B cell (primary cell): Measurements from ENCODE around the gene DDX54.

Experiments
- EZH2 ChIP-seq: IDR thresholded peaks from 2 replicates; pipeline ENCODE4 v1.6.1; 2012; ENCODE audit warnings: borderline replicate concordance, low read depth, mild to moderate bottlenecking, moderate library complexity, low read length; ENCODE audit not compliant: insufficient read depth, poor library complexity, severe bottlenecking
- TF ChIP-seq, protein P1 (sequence below): fragments of 200-600 bp; IDR thresholded peaks from one replicate; pipeline ENCODE4 v1.8.0; 2022; ENCODE audit warnings: antibody characterized with exemption, mild to moderate bottlenecking

DNA sequence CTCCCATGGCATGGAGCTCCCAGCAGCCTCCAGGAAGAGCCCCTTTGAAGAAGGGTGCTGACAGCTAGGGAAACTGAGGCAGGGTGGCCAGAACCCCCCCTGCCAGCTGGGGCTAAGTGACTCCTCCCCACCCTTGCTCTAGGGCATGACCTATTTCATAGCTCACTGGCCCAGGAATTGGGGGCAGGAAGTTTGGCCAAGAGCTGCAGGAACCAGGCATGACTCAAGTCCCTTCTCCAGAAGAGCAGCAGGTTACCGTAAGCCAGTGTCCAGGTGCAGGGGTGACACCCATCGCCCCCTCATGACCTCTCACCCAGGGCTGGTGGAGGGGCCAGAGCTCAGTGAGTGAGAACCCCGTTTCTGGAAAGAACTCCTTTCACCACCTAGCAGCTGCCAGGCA lies 51.6 kb downstream of the DDX54 start:
- TF ChIP-seq, protein P1, sequence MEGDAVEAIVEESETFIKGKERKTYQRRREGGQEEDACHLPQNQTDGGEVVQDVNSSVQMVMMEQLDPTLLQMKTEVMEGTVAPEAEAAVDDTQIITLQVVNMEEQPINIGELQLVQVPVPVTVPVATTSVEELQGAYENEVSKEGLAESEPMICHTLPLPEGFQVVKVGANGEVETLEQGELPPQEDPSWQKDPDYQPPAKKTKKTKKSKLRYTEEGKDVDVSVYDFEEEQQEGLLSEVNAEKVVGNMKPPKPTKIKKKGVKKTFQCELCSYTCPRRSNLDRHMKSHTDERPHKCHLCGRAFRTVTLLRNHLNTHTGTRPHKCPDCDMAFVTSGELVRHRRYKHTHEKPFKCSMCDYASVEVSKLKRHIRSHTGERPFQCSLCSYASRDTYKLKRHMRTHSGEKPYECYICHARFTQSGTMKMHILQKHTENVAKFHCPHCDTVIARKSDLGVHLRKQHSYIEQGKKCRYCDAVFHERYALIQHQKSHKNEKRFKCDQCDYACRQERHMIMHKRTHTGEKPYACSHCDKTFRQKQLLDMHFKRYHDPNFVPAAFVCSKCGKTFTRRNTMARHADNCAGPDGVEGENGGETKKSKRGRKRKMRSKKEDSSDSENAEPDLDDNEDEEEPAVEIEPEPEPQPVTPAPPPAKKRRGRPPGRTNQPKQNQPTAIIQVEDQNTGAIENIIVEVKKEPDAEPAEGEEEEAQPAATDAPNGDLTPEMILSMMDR = no peak
- TF ChIP-seq EZH2 = no peak
